OCI-LY7 (cell line): ENCODE data around the gene IER5. TPM values are rescaled to one million over a fixed set of nuclear protein-coding genes. Genes with fewer than 3 reads are reported as not detected.
A peak's percentile ranks its signal among the peaks of the same experiment; 100 is the strongest.

Experiments
- BruUV-seq: library from RNA; stranded (reverse); fragments of 400-500 nt; replicated peaks from 2 replicates; lab custom pipeline; 2021; lab: Mats Ljungman, UMichigan
- CTCF ChIA-PET: fragments of 300-600 bp; sonication (Branson Sonifier 250); formaldehyde crosslinking; loops from one replicate; lab custom pipeline; 2022; ENCODE audit warnings: antibody characterized with exemption; ENCODE audit not compliant: unreplicated experiment; lab: Charles Lee
- POLR2A ChIA-PET: fragments of 300-600 bp; sonication (Branson Sonifier 250); formaldehyde crosslinking; loops from one replicate; lab custom pipeline; 2022; ENCODE audit warnings: antibody characterized with exemption; lab: Charles Lee
- DNase-seq: peaks from one replicate; pipeline ENCODE4 v3.0.0-alpha.2; 2015; ENCODE audit warnings: low spot score
- H2AFZ ChIP-seq: fragments of 200-600 bp; sonication (generic), shearing (Covaris generic); 2 replicates; pipeline ENCODE4 v1.6.1; 2014; ENCODE audit warnings: mild to moderate bottlenecking, antibody characterized with exemption, low read length, moderate library complexity
- H3K27ac ChIP-seq: fragments of 200-600 bp; sonication (generic); 2 replicates; pipeline ENCODE4 v1.5.1; 2014; ENCODE audit warnings: mixed run types, low read depth, mild to moderate bottlenecking, moderate library complexity, low read length, inconsistent platforms; ENCODE audit not compliant: poor library complexity, severe bottlenecking
- H3K36me3 ChIP-seq: fragments of 200-600 bp; sonication (generic); 2 replicates; pipeline ENCODE4 v1.6.1; 2014; ENCODE audit warnings: mild to moderate bottlenecking, antibody characterized with exemption, low read length, moderate library complexity, mixed read lengths; ENCODE audit not compliant: insufficient read depth
- H3K4me1 ChIP-seq: fragments of 200-600 bp; sonication (generic); 2 replicates; pipeline ENCODE4 v1.5.1; 2014; ENCODE audit warnings: mild to moderate bottlenecking, low read length; ENCODE audit not compliant: insufficient read depth, poor library complexity, severe bottlenecking
- H3K4me2 ChIP-seq: fragments of 200-600 bp; sonication (generic); 2 replicates; pipeline ENCODE4 v1.6.1; 2014; ENCODE audit warnings: mild to moderate bottlenecking, low read length
- H3K4me3 ChIP-seq: fragments of 200-600 bp; sonication (generic); 2 replicates; pipeline ENCODE4 v1.5.1; 2014; ENCODE audit warnings: mild to moderate bottlenecking, low read depth, low read length; ENCODE audit not compliant: poor library complexity, severe bottlenecking
- H3K79me2 ChIP-seq: fragments of 200-600 bp; sonication (generic); 2 replicates; pipeline ENCODE4 v1.6.1; 2016; ENCODE audit warnings: low read depth, mild to moderate bottlenecking, low read length, moderate library complexity, mixed read lengths; ENCODE audit not compliant: insufficient read depth
- H3K9me2 ChIP-seq: fragments of 200-600 bp; sonication (generic); 2 replicates; pipeline ENCODE4 v1.6.1; 2016; ENCODE audit warnings: mild to moderate bottlenecking, low read length, mixed read lengths; ENCODE audit not compliant: insufficient read depth
- H3K9me3 ChIP-seq: fragments of 200-600 bp; sonication (generic); 2 replicates; pipeline ENCODE4 v1.6.1; 2014; ENCODE audit warnings: mild to moderate bottlenecking, mixed run types, low read length, mixed read lengths
- H4K20me1 ChIP-seq: fragments of 200-600 bp; sonication (generic); 2 replicates; pipeline ENCODE4 v1.6.1; 2014; ENCODE audit warnings: mild to moderate bottlenecking, antibody characterized with exemption, low read length, moderate library complexity, mixed read lengths; ENCODE audit not compliant: insufficient read depth
- EZH2phosphoT487 ChIP-seq: fragments of 200-600 bp; sonication (generic); IDR thresholded peaks from 2 replicates; pipeline ENCODE4 v1.6.1; 2018; ENCODE audit warnings: low read depth, borderline replicate concordance, mild to moderate bottlenecking, mixed run types, antibody characterized with exemption, low read length, moderate library complexity, mixed read lengths
- intact Hi-C: fragments of 100-400 bp; cut with micrococcal nuclease; formaldehyde crosslinking; loops from one replicate; pipeline ENCODE4 v1.10.0; 2022; ENCODE audit not compliant: unreplicated experiment
- total RNA-seq, 2 experiments: library from RNA; depleted of rRNA in 1 of 2; stranded (reverse); fragments of >200 nt in 1 of 2; shearing (Covaris generic) in 1 of 2; gene quantifications; 2 replicates each; pipeline ENCODE4 v1.2.3, GENCODE V29; 2014 to 2022
- TF ChIP-seq, protein P1 (sequence below): fragments of 200-600 bp; sonication (generic); conservative IDR thresholded peaks from 2 replicates; pipeline ENCODE4 v1.5.1; 2014; ENCODE audit warnings: mild to moderate bottlenecking, antibody characterized with exemption, low read length, moderate library complexity, mixed read lengths

IER5 gene
- total RNA-seq, 2 experiments from 2014 or later = 7.2 to 14.3 TPM

DNA sequence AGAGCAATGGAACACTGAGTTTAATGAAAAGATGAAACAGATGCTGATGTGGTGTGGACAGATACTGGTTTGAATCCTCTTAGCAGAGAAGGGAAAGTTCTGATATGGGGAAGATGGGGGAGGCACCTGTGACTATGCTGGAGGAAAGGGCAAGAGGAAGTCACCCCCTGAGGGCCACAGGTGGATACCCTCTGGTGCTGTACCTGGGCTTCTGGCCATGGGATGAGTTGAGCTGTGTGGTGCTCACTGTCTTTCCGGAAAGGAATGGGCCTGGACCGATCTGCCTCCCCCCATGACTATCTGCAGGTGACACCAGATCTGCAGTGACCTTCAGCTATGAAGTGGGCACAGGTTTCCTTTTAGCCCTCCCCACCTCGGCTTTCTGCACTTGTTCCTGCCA is 52.4 kb downstream of the IER5 start:
- Histone ChIP-seq H3K36me3 (no peaks in the 10 kb centered on the region), H3K9me3 (no peaks in the 10 kb centered on the region), H4K20me1 (no peaks in the 10 kb centered on the region), H3K79me2 (no peaks in the 10 kb centered on the region), H3K27ac (no peak overlapping the region), H3K4me2 (no peak overlapping the region), H3K4me3 (no peak overlapping the region), H3K4me1 (no peaks in the 10 kb centered on the region), H2AFZ (no peak overlapping the region), H3K9me2 (no peaks in the 10 kb centered on the region)
- CTCF ChIA-PET = interaction anchor here (0.9 to 2.1 kb wide), 2 partner anchors 18 to 259 kb away, joined by 3 to 6 read pairs; no protein-coding TSS in a partner anchor
- BruUV-seq = no TSS peak
- no peak for TF ChIP-seq EZH2phosphoT487
- TF ChIP-seq, protein P1, sequence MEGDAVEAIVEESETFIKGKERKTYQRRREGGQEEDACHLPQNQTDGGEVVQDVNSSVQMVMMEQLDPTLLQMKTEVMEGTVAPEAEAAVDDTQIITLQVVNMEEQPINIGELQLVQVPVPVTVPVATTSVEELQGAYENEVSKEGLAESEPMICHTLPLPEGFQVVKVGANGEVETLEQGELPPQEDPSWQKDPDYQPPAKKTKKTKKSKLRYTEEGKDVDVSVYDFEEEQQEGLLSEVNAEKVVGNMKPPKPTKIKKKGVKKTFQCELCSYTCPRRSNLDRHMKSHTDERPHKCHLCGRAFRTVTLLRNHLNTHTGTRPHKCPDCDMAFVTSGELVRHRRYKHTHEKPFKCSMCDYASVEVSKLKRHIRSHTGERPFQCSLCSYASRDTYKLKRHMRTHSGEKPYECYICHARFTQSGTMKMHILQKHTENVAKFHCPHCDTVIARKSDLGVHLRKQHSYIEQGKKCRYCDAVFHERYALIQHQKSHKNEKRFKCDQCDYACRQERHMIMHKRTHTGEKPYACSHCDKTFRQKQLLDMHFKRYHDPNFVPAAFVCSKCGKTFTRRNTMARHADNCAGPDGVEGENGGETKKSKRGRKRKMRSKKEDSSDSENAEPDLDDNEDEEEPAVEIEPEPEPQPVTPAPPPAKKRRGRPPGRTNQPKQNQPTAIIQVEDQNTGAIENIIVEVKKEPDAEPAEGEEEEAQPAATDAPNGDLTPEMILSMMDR = no peak
- POLR2A ChIA-PET = interaction anchor here (1.3 kb wide), 1 partner anchor 51 kb away, joined by 3 read pairs; no protein-coding TSS in a partner anchor
- no peak for DNase-seq
- intact Hi-C loops = loop anchor here (5.0 kb wide), 2 partner anchors 509 to 624 kb away; partner anchors contain the start of gene XPR1

DNA sequence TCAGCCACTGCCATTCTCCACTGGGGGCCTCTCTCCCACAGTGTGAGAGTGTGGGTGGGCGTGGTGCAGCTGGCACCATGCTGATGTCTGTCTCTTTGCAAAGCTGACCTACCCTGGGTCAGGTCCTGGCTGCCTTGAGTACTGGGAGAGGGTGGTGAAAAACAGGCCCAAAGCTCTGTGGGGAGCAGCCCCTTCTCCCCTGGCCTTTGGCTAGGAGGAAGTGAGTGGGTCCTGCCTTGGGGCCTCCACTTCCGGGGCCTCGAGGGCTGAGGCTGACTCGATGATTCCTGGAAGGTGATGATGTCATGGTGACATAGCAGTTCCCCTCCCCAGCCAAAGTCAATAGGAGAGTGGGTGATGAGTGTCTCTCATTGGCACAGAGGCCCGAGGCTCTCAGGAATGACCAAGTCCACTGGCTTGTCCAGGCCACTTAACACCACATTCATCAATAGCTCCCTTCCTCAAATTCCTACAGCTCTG is 53.0 kb downstream of the IER5 start:
- Histone ChIP-seq H3K79me2 (no peaks in the 10 kb centered on the region), H3K9me3 (no peaks in the 10 kb centered on the region), H3K9me2 (no peaks in the 10 kb centered on the region), H2AFZ (no peak overlapping the region), H3K4me1 (no peaks in the 10 kb centered on the region), H3K36me3 (no peaks in the 10 kb centered on the region), H3K4me3 (no peak overlapping the region), H3K4me2 (no peak overlapping the region), H3K27ac (no peak overlapping the region), H4K20me1 (no peaks in the 10 kb centered on the region)
- no peak for TF ChIP-seq EZH2phosphoT487
- TF ChIP-seq, protein P1 = no peak
- BruUV-seq = no TSS peak
- DNase-seq = peak; percentile 11
- ChIA-PET CTCF (interaction anchor here (0.7 to 2.1 kb wide), 6 partner anchors 10 to 260 kb away, joined by 3 to 9 read pairs (median 4); no protein-coding TSS in a partner anchor), POLR2A (interaction anchor here (1.3 kb wide), 1 partner anchor 51 kb away, joined by 3 read pairs; no protein-coding TSS in a partner anchor)
- intact Hi-C loops = loop anchor here (5.0 kb wide), 2 partner anchors 509 to 624 kb away; partner anchors contain the start of gene XPR1

Other genes starting within 250 kb of the IER5 start
- gene KIAA1614, start 175.8 kb upstream of the IER5 start, total RNA-seq (2014; rRNA removed; shearing (Covaris generic)) = 0.06 and 0.08 TPM in 2 replicates
- gene KIAA1614, start 175.8 kb upstream of the IER5 start, total RNA-seq (2022) = 0.80 TPM in 1 of 2 replicates, not detected in the other
- 7.7 and 12.0 TPM in 2 replicates for gene STX6, start 65.8 kb upstream of the IER5 start, total RNA-seq (2014; rRNA removed; shearing (Covaris generic))
- 12.9 and 13.4 TPM in 2 replicates for gene STX6, start 65.8 kb upstream of the IER5 start, total RNA-seq (2022)
- 5.9 and 7.9 TPM in 2 replicates for gene MR1, start 54.7 kb upstream of the IER5 start, total RNA-seq (2014; rRNA removed; shearing (Covaris generic))
- gene MR1, start 54.7 kb upstream of the IER5 start, total RNA-seq (2022) = 15.8 and 18.3 TPM in 2 replicates